HG03159 (cell line): ENCODE data around the gene PMFBP1.
"Not testable (repeated sequence)": the region's sequence is repeated elsewhere in the genome, so short reads cannot be mapped to it uniquely, and the experiment has no call there.

Experiments used
- ATAC-seq: cut with Tn5 transposase; IDR thresholded peaks from one replicate; pipeline ENCODE4 v1.9.1; 2021; ENCODE audit warnings: mild to moderate bottlenecking, moderate library complexity; ENCODE audit not compliant: unreplicated experiment

The PMFBP1 gene

GRCh38 chr16:72109966-72110530 is 61.9 kb downstream of the PMFBP1 start:
- ATAC-seq, result no peak

- no peak for ATAC-seq
These were observed 62.7 kb downstream of the PMFBP1 start for GRCh38 chr16:72109300-72109699.

GRCh38 chr16:72108353-72109102 is 63.4 kb downstream of the PMFBP1 start:
- ATAC-seq, result no peak

GRCh38 chr16:72107371-72107770 is 64.6 kb downstream of the PMFBP1 start:
- ATAC-seq, result no peak

- ATAC-seq, result no peak
These were observed 66.0 kb downstream of the PMFBP1 start for GRCh38 chr16:72105978-72106377.

- ATAC-seq, result no peak
These were observed 67.0 kb downstream of the PMFBP1 start for GRCh38 chr16:72104905-72105304.

GRCh38 chr16:72101195-72101594 is 70.8 kb downstream of the PMFBP1 start:
- no peak for ATAC-seq

GRCh38 chr16:72099377-72099818 is 72.6 kb downstream of the PMFBP1 start:
- peak; percentile 89 for ATAC-seq

GRCh38 chr16:72098936-72099335 is 73.0 kb downstream of the PMFBP1 start:
- no peak for ATAC-seq

GRCh38 chr16:72094266-72094610 is 77.7 kb downstream of the PMFBP1 start:
- ATAC-seq, result no peak

- peak; percentile 96 for ATAC-seq
These were observed 78.3 kb downstream of the PMFBP1 start, which contains the start of the genes DHX38 and TXNL4B for GRCh38 chr16:72093448-72094265. TSS of gene DHX38 (plus strand) at chr16:72093847. CDS start at chr16:72096158, 2,311 bp downstream. TSS of gene TXNL4B (minus strand) at chr16:72093620. CDS start at chr16:72090749, 2,871 bp downstream.

- ATAC-seq, result no peak
These were observed 79.0 kb downstream of the PMFBP1 start for GRCh38 chr16:72092832-72093447.

GRCh38 chr16:72091217-72091616 is 80.7 kb downstream of the PMFBP1 start:
- no peak for ATAC-seq

- ATAC-seq, result no peak
These were observed 87.0 kb downstream of the PMFBP1 start for GRCh38 chr16:72085002-72085401.

GRCh38 chr16:72084445-72084844 is 87.5 kb downstream of the PMFBP1 start:
- ATAC-seq, result no peak

- no peak for ATAC-seq
These were observed 88.1 kb downstream of the PMFBP1 start for GRCh38 chr16:72083778-72084404.

- ATAC-seq, result not testable (repeated sequence)
These were observed 94.8 kb downstream of the PMFBP1 start for GRCh38 chr16:72076991-72077706.

GRCh38 chr16:72075067-72075466 is 96.9 kb downstream of the PMFBP1 start:
- not testable (repeated sequence) for ATAC-seq

- no peak for ATAC-seq
These were observed 98.3 kb downstream of the PMFBP1 start for GRCh38 chr16:72073560-72074230.
